ENCODE measurements around the gene DTNB. TPM values are rescaled to one million over a fixed set of nuclear protein-coding genes. Genes with fewer than 3 reads are reported as not detected.

DTNB gene
- total and polyA plus RNA-seq, 2 donors (not counting 1 experiment from before 2014, with no cell fraction given): 25.7 to 37.3 TPM

- TF ChIP-seq CTCF (IDR thresholded peaks at IDR 0.05) (no peak), EZH2 (IDR thresholded peaks at IDR 0.05; ENCODE audit: borderline replicate concordance, insufficient read depth, low read depth, low read length, poor library complexity, severe bottlenecking) (no peak)
- ChIA-PET CTCF (no interaction called here), POLR2A (no interaction called here)
- H2AFZ ChIP-seq (ENCODE audit: insufficient read depth, low read depth, low read length, poor library complexity, severe bottlenecking): no peak overlapping the region
- intact Hi-C loops (cut with micrococcal nuclease): no loop called here
- H3K27ac ChIP-seq (ENCODE audit: low read length in 2 of 2): no peak overlapping the region
- no peaks in the 10 kb centered on the region for H4K20me1 ChIP-seq (ENCODE audit: control insufficient read depth, insufficient read depth, low read length, poor library complexity, severe bottlenecking)
- H3K79me2 ChIP-seq (ENCODE audit: control insufficient read depth, insufficient read depth, low read length): no peaks in the 10 kb centered on the region
- Mint-ChIP-seq H3K9me3 (ENCODE audit: insufficient read depth) (no peaks in the 10 kb centered on the region), H3K27me3 (no peaks in the 10 kb centered on the region), H3K27ac (no peak overlapping the region), H3K4me3 (no peak overlapping the region), H3K4me1 (no peaks in the 10 kb centered on the region)
- H3K4me1 ChIP-seq (ENCODE audit: control insufficient read depth in 2 of 2, insufficient read depth in 2 of 2, low read length in 2 of 2): no peaks in the 10 kb centered on the region
- DNase-seq: no peak
- no peak overlapping the region for H3K9ac ChIP-seq (ENCODE audit: low read length)
- H3K36me3 ChIP-seq (replicated peaks in 1 of 2; ENCODE audit: control extremely low read depth in 1 of 2, control insufficient read depth in 1 of 2, extremely low read depth in 1 of 2, insufficient read depth in 2 of 2, low read length in 1 of 2): no peaks in the 10 kb centered on the region
- H3K4me2 ChIP-seq (replicated peaks; ENCODE audit: low read depth, low read length, poor library complexity, severe bottlenecking): no peak overlapping the region
- no peak for ATAC-seq (ENCODE audit: low read depth)
- H3K27me3 ChIP-seq (replicated peaks in 1 of 4; ENCODE audit: control extremely low read depth in 1 of 4, control insufficient read depth in 3 of 4, insufficient read depth in 4 of 4, low read length in 3 of 4): no peaks in the 10 kb centered on the region
- WGBS (ENCODE audit: insufficient coverage): 100% methylated on average over 4 of the region's 4 CpGs
- H3K9me3 ChIP-seq (ENCODE audit: control extremely low read depth in 1 of 3, control insufficient read depth in 2 of 3, insufficient read depth in 1 of 3, low read length in 2 of 3): no peaks in the 10 kb centered on the region
- H3K4me3 ChIP-seq (ENCODE audit: control extremely low read depth in 1 of 5, extremely low read depth in 1 of 5, insufficient read depth in 1 of 5, low read depth in 2 of 5, low read length in 4 of 5): no peak overlapping the region
Observed at GRCh38 chr2:25545899-25546298, 127.5 kb downstream of the DTNB start.

- H3K79me2 ChIP-seq (ENCODE audit: control insufficient read depth, insufficient read depth, low read length): no peaks in the 10 kb centered on the region
- no peaks in the 10 kb centered on the region for H3K9me3 Mint-ChIP-seq (ENCODE audit: insufficient read depth)
- ATAC-seq (ENCODE audit: low read depth): no peak
- no peaks in the 10 kb centered on the region for H4K20me1 ChIP-seq (ENCODE audit: control insufficient read depth, insufficient read depth, low read length, poor library complexity, severe bottlenecking)
- CTCF ChIA-PET: interaction anchor here (1.0 to 1.3 kb wide), 2 partner anchors 64 to 235 kb away, joined by 3 read pairs; no protein-coding TSS in a partner anchor
- no peak overlapping the region for H3K27ac ChIP-seq (ENCODE audit: low read length in 2 of 2)
- POLR2A ChIA-PET: no interaction called here
- H3K4me3 Mint-ChIP-seq: no peak overlapping the region
- H3K4me1 Mint-ChIP-seq: no peaks in the 10 kb centered on the region
- no peak overlapping the region for H3K9ac ChIP-seq (ENCODE audit: low read length)
- H3K9me3 ChIP-seq (ENCODE audit: control extremely low read depth in 1 of 3, control insufficient read depth in 2 of 3, insufficient read depth in 1 of 3, low read length in 2 of 3): no peaks in the 10 kb centered on the region
- intact Hi-C loops (cut with micrococcal nuclease): no loop called here
- no peak overlapping the region for H2AFZ ChIP-seq (ENCODE audit: insufficient read depth, low read depth, low read length, poor library complexity, severe bottlenecking)
- H3K4me1 ChIP-seq (ENCODE audit: control insufficient read depth in 2 of 2, insufficient read depth in 2 of 2, low read length in 2 of 2): no peaks in the 10 kb centered on the region
- no peaks in the 10 kb centered on the region for H3K27me3 Mint-ChIP-seq
- no peak for DNase-seq
- H3K27me3 ChIP-seq (replicated peaks in 1 of 4; ENCODE audit: control extremely low read depth in 1 of 4, control insufficient read depth in 3 of 4, insufficient read depth in 4 of 4, low read length in 3 of 4): no peaks in the 10 kb centered on the region
- no peaks in the 10 kb centered on the region for H3K36me3 ChIP-seq (replicated peaks in 1 of 2; ENCODE audit: control extremely low read depth in 1 of 2, control insufficient read depth in 1 of 2, extremely low read depth in 1 of 2, insufficient read depth in 2 of 2, low read length in 1 of 2)
- no peak overlapping the region for H3K27ac Mint-ChIP-seq
- no peak overlapping the region for H3K4me2 ChIP-seq (replicated peaks; ENCODE audit: low read depth, low read length, poor library complexity, severe bottlenecking)
- TF ChIP-seq CTCF (IDR thresholded peaks at IDR 0.05) (no peak), EZH2 (IDR thresholded peaks at IDR 0.05; ENCODE audit: borderline replicate concordance, insufficient read depth, low read depth, low read length, poor library complexity, severe bottlenecking) (no peak)
- no peak overlapping the region for H3K4me3 ChIP-seq (ENCODE audit: control extremely low read depth in 1 of 5, extremely low read depth in 1 of 5, insufficient read depth in 1 of 5, low read depth in 2 of 5, low read length in 4 of 5)
Observed at GRCh38 chr2:25544445-25544844, 128.9 kb downstream of the DTNB start.

Data from B cell (primary cell).